ENCODE results near the gene CDH4. TPM values are rescaled to one million over a fixed set of nuclear protein-coding genes. Genes with fewer than 3 reads are reported as not detected.

The CDH4 gene
- total and polyA plus RNA-seq, 9 of the 15 experiments (the other 6 are each of a cell fraction or from before 2014, with no cell fraction given), result 0.04 TPM; not detected in 8

DNA sequence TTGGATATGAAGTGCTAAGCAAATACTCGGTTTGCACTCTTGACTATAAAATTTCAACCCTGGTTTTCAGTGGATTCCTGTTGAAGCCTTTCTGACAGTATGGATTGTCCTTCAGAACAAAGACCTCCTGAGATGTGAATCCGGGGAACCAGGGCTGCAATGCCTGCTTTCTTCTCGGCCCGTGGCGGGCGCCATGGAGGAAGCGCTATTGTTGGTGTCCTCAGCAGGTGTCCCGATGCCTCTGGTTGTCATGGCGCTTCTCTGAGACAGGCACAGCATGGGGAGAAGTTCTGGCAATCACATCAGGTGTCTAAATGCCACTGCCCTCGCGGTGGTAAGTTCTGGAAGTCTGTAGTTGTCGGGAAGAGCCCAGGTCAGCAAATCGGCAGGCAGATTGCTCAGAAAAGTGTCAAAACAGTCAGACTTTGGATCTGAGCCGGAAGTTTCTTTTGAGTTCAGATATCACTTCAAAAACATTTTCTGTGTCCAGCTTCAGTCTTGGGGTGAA is 188.5 kb downstream of the CDH4 start:
- H3K27ac ChIP-seq (ENCODE audit: extremely low read depth, low read depth, low read length), result no peak overlapping the region
- H4K20me1 ChIP-seq (replicated peaks; ENCODE audit: control insufficient read depth, insufficient read depth, low read length), result peaks cover 3% of the 10 kb centered on the region; the same call in 1 of the 2 replicates
- POLR2A ChIA-PET, result no interaction called here
- no TSS peak for BruUV-seq (replicated peaks)
- H3K79me2 ChIP-seq (ENCODE audit: control insufficient read depth, insufficient read depth, low read length), result no peaks in the 10 kb centered on the region
- intact Hi-C loops (cut with micrococcal nuclease), result no loop called here
- 0% methylated on average over 14 of the region's 14 CpGs for WGBS (ENCODE audit: insufficient coverage, low coverage, missing lambda C conversion rate)
- ATAC-seq (no peak), FAIRE-seq (no peak), DNase-seq (ENCODE audit: extremely low read depth in 1 of 4, low spot score in 3 of 4) (no peak)
- H3K4me1 ChIP-seq (replicated peaks in 1 of 2; ENCODE audit: control insufficient read depth in 2 of 2, insufficient read depth in 2 of 2, low read length in 2 of 2), result no peaks in the 10 kb centered on the region; a peak in 1 of 5 replicates
- CTCF ChIA-PET (ENCODE audit: low intra/inter-chr PET ratio), result no interaction called here
- H3K27me3 ChIP-seq (ENCODE audit: control insufficient read depth in 2 of 2, insufficient read depth in 2 of 2, low read length in 2 of 2), result peaks cover 3 to 29% of the 10 kb centered on the region in 2 experiments; a peak in 2 of 5 replicates
- no peak overlapping the region for H3K9ac ChIP-seq (ENCODE audit: insufficient read depth in 1 of 2, low read depth in 2 of 2, low read length in 2 of 2)
- H3K4me3 ChIP-seq, result no peak overlapping the region
- no peak overlapping the region for H2AFZ ChIP-seq (ENCODE audit: low read depth, low read length)
- in situ Hi-C loops (cut with MboI), result no loop called here
- no peaks in the 10 kb centered on the region for H3K36me3 ChIP-seq (ENCODE audit: control insufficient read depth, insufficient read depth, low read length)
- no peaks in the 10 kb centered on the region for H3K9me1 ChIP-seq (ENCODE audit: control insufficient read depth, insufficient read depth, low read length)
- H3K9me3 ChIP-seq (replicated peaks; ENCODE audit: control insufficient read depth, insufficient read depth, low read depth, low read length), result no peaks in the 10 kb centered on the region
- H3K4me2 ChIP-seq (ENCODE audit: insufficient read depth, low read length), result no peak overlapping the region
- TF ChIP-seq, protein P1, sequence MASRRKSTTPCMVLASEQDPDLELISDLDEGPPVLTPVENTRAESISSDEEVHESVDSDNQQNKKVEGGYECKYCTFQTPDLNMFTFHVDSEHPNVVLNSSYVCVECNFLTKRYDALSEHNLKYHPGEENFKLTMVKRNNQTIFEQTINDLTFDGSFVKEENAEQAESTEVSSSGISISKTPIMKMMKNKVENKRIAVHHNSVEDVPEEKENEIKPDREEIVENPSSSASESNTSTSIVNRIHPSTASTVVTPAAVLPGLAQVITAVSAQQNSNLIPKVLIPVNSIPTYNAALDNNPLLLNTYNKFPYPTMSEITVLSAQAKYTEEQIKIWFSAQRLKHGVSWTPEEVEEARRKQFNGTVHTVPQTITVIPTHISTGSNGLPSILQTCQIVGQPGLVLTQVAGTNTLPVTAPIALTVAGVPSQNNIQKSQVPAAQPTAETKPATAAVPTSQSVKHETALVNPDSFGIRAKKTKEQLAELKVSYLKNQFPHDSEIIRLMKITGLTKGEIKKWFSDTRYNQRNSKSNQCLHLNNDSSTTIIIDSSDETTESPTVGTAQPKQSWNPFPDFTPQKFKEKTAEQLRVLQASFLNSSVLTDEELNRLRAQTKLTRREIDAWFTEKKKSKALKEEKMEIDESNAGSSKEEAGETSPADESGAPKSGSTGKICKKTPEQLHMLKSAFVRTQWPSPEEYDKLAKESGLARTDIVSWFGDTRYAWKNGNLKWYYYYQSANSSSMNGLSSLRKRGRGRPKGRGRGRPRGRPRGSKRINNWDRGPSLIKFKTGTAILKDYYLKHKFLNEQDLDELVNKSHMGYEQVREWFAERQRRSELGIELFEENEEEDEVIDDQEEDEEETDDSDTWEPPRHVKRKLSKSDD (conservative IDR thresholded peaks at IDR 0.05; ENCODE audit: low read length), result no peak
- TF ChIP-seq, protein P2, sequence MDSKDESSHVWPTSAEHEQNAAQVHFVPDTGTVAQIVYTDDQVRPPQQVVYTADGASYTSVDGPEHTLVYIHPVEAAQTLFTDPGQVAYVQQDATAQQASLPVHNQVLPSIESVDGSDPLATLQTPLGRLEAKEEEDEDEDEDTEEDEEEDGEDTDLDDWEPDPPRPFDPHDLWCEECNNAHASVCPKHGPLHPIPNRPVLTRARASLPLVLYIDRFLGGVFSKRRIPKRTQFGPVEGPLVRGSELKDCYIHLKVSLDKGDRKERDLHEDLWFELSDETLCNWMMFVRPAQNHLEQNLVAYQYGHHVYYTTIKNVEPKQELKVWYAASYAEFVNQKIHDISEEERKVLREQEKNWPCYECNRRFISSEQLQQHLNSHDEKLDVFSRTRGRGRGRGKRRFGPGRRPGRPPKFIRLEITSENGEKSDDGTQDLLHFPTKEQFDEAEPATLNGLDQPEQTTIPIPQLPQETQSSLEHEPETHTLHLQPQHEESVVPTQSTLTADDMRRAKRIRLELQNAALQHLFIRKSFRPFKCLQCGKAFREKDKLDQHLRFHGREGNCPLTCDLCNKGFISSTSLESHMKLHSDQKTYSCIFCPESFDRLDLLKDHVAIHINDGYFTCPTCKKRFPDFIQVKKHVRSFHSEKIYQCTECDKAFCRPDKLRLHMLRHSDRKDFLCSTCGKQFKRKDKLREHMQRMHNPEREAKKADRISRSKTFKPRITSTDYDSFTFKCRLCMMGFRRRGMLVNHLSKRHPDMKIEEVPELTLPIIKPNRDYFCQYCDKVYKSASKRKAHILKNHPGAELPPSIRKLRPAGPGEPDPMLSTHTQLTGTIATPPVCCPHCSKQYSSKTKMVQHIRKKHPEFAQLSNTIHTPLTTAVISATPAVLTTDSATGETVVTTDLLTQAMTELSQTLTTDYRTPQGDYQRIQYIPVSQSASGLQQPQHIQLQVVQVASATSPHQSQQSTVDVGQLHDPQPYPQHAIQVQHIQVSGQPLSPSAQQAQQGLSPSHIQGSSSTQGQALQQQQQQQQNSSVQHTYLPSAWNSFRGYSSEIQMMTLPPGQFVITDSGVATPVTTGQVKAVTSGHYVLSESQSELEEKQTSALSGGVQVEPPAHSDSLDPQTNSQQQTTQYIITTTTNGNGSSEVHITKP (IDR thresholded peaks at IDR 0.05; ENCODE audit: partially characterized antibody), result no peak
- TF ChIP-seq, protein P3, sequence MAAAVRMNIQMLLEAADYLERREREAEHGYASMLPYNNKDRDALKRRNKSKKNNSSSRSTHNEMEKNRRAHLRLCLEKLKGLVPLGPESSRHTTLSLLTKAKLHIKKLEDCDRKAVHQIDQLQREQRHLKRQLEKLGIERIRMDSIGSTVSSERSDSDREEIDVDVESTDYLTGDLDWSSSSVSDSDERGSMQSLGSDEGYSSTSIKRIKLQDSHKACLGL (CRISPR knock-in tag; IDR thresholded peaks at IDR 0.05; ENCODE audit: borderline replicate concordance, poor library complexity, severe bottlenecking), result no peak
- TF ChIP-seq POLR2G (IDR thresholded peaks at IDR 0.05; ENCODE audit: low read depth, low read length), result no peak
- TF ChIP-seq, protein P4, sequence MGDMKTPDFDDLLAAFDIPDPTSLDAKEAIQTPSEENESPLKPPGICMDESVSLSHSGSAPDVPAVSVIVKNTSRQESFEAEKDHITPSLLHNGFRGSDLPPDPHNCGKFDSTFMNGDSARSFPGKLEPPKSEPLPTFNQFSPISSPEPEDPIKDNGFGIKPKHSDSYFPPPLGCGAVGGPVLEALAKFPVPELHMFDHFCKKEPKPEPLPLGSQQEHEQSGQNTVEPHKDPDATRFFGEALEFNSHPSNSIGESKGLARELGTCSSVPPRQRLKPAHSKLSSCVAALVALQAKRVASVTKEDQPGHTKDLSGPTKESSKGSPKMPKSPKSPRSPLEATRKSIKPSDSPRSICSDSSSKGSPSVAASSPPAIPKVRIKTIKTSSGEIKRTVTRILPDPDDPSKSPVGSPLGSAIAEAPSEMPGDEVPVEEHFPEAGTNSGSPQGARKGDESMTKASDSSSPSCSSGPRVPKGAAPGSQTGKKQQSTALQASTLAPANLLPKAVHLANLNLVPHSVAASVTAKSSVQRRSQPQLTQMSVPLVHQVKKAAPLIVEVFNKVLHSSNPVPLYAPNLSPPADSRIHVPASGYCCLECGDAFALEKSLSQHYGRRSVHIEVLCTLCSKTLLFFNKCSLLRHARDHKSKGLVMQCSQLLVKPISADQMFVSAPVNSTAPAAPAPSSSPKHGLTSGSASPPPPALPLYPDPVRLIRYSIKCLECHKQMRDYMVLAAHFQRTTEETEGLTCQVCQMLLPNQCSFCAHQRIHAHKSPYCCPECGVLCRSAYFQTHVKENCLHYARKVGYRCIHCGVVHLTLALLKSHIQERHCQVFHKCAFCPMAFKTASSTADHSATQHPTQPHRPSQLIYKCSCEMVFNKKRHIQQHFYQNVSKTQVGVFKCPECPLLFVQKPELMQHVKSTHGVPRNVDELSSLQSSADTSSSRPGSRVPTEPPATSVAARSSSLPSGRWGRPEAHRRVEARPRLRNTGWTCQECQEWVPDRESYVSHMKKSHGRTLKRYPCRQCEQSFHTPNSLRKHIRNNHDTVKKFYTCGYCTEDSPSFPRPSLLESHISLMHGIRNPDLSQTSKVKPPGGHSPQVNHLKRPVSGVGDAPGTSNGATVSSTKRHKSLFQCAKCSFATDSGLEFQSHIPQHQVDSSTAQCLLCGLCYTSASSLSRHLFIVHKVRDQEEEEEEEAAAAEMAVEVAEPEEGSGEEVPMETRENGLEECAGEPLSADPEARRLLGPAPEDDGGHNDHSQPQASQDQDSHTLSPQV (IDR thresholded peaks at IDR 0.05), result no peak
- no peak for TF ChIP-seq ZNF778 (CRISPR knock-in tag; IDR thresholded peaks at IDR 0.05)
- no peak for TF ChIP-seq SAFB (IDR thresholded peaks at IDR 0.05; ENCODE audit: borderline replicate concordance, low read depth, low read length)
- TF ChIP-seq NCOA4 (IDR thresholded peaks at IDR 0.05; ENCODE audit: partially characterized antibody), result no peak
- no peak for TF ChIP-seq NFE2L1 (tag; IDR thresholded peaks at IDR 0.05; ENCODE audit: borderline replicate concordance, low read depth)
- TF ChIP-seq RBBP5 (IDR thresholded peaks at IDR 0.05; ENCODE audit: borderline replicate concordance, insufficient read depth, low read length, poor library complexity, severe bottlenecking), result no peak
